Femur (tissue), 1 donor: ENCODE data around the gene OSBPL6.

Source experiments
- DNase-seq: peaks from one replicate; pipeline ENCODE4 v3.0.0-alpha.2; 2017

Gene OSBPL6

DNA sequence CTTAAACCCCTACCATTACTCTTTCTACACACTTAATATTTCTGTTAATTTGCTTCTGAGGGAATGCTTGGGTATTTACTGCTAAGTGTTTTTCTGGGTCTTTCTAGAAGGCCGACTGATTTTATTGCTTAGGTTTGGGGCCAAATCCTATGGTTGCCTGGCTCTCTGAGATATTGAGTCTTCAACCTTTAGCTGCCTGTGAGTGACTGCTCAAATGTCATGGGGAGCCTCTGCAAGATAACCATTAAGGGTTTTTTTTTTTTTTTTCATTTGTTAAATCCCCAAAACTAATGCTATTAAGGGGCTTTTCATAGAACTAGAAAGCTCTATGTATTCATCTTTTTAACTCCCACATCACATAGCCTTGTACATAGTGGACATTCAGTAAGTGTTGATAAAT lies 5.0 kb downstream of the OSBPL6 start:
- DNase-seq: no peak

DNA sequence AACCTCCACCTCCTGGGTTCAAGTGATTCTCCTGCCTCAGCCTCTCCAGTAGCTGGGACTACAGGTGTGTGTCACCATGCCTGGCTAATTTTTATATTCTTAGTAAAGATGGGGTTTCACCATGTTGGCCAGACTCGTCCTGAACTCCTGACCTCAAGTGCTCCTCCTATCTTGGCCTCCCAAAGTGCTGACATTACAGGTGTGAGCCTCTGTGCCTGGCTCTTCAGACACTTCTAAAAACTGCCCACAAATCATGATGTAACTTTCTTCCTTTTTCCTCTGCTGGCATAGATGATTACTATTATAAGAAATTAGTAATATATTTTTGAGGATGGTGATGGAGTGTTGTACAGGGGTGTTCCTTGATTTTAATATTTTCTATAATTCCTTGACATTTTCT lies 6.0 kb downstream of the OSBPL6 start:
- DNase-seq: no peak

- no peak for DNase-seq
These were observed 8.6 kb downstream of the OSBPL6 start for GRCh38 chr2:178202927-178203326.

GRCh38 chr2:178204977-178205376 lies 10.7 kb downstream of the OSBPL6 start:
- no peak for DNase-seq

GRCh38 chr2:178205853-178206521 lies 11.7 kb downstream of the OSBPL6 start:
- no peak for DNase-seq

DNA sequence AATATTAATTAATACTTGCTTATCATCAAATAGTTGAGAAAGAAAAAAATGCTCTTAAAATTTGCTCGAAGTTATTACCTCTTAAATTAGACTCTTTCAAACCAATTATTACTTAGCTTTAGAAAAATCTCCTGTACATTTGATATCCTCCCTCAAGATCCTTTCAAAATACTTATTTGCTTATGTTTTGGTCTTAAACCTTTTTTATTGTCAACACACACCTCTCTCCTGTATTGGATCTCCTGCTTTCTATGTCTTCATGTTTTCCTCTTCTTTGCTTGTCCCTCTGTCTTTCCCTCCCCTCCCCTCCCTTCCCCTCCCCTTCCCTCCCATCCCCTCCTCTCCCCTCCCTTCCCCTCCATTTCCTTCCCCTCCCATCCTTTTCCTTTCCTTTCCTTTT lies 14.0 kb downstream of the OSBPL6 start:
- DNase-seq: no peak

DNA sequence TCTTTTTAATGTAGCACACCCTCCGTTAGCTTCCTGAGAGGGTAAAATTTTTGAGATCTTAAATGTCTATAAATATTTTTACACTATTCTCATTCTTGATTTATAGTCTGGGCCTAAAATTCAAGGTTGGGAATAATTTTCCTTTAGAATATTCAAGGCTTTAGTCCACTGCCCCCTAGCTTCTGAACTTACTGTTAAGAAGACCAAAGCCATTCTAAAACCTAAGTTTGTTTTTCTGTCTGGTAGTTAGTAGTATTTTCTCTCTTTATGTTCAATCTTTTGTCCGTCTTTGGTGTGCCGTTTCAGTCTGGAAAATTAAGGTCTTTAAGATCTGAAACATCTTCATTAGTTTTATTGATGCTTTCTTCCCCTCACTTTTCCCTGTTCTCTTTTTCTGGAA lies 14.5 kb downstream of the OSBPL6 start:
- no peak for DNase-seq

DNA sequence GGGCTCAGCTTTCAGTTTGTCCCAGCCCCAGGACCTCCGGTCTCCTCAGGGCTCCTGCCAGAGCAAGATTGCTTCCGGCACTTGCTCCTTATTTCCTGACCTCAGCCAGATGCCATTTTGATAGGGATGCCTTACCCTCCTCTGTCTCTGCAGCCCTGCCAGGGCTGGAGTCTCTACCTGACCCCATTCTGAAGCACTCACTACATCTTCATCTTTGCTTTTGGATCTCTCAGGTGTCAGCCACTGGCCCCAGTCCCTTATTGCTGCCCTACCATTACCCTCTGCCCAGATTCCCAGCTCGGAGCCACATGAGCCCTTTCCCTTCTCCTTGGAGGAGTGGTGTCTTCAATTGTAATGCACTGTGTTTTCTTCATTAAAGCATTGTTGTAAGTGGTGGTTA lies 17.1 kb downstream of the OSBPL6 start:
- DNase-seq: no peak

GRCh38 chr2:178211943-178212342 lies 17.6 kb downstream of the OSBPL6 start:
- DNase-seq: no peak

GRCh38 chr2:178213991-178214390 lies 19.7 kb downstream of the OSBPL6 start:
- DNase-seq: no peak

GRCh38 chr2:178219247-178219646 lies 24.9 kb downstream of the OSBPL6 start:
- DNase-seq: no peak

DNA sequence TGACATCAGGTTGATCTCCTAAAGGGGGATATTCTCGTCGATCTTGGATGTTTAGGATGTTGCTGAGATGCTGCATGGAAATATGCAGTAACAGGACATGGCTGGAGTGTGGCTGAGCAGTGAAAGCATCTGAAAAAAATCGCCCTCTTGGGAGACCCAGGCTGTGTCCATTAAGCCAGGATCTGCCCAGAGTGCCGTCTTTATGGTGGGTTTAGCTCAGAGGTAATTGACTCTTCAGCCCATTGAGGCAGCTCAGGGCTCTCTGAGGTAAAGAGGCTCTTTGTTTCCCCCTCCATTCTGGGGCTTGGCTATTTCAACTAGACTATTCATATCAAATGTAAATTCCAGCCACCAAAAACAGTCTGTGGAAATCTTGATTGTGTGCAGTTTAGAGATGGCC lies 26.5 kb downstream of the OSBPL6 start:
- DNase-seq: no peak

GRCh38 chr2:178221556-178221955 lies 27.2 kb downstream of the OSBPL6 start:
- DNase-seq: no peak

DNA sequence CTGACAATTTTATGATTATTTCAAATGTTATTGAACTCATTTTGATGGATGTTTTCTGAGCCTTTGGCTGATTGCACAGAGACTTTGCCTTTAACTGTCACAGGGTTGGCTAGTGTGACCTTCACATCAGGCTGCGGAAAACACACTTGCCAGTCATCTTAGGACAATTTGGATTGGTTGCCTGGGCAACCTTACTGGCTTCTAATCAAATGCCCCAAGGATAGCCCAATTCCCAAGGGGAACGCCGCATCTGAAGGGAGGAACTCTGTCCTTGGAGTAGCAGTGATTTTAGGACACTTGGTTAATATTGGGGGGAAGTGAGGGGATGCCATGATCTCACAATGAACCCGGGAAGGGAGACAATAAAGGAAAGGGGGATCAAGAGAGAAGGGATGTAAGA lies 29.5 kb downstream of the OSBPL6 start:
- no peak for DNase-seq

DNA sequence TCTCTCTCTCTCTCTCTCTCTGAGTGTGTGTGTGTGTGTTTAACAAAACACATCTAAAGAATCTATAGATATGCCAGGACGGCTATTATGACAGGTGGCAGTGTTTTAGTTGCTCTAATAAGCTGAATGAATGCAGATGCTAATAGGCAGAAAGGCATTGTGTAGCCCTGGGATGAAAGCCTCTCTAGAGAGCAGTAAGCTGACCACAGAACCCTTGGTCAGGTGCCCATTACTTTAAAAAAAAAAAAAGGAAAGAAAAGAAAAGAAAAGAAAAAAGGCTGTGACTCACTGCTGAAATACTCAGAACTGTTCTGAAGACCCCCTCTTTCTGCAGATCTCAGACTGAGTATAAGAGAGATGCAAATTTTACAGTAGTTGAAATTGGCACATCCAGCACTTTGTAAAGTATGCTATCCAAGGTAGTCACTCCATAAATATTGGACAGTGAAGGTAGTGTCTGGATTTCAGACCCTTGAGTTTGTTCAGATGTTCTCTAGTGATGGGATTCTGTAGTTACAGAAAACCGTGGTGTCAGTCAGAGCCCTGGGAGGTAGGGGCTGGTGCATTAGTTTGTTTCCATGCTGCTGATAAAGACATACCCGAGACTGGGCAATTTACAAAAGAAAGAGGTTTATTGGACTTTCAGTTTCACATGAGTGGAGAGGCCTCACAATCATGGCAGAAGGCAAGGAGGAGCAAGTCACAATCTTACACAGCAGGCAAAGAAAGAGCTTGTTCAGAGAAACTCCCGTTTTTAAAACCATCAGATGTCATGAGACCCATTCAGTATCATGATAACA lies 30.9 kb downstream of the OSBPL6 start:
- no peak for DNase-seq

DNA sequence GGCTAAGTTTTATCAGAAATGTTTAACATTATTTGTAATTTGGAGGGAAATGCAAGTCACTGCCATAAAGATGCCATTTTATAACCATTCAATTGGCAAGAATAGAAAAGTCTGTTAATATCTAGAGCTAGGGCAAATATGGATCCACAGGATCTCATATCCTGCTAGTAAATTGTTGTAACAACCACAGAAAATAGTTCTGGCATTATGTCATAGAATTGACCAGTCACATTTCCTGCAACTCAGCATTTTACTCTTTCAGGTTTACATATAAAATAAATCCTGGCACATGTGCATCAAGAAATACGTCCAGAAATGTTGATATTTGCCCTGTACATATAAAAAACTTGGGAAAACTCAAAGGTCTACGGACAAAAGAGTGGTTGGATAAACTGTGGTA lies 32.9 kb downstream of the OSBPL6 start:
- no peak for DNase-seq

- no peak for DNase-seq
These were observed 35.6 kb downstream of the OSBPL6 start for GRCh38 chr2:178229927-178230326.

- no peak for DNase-seq
These were observed 36.1 kb downstream of the OSBPL6 start for GRCh38 chr2:178230396-178230795.

GRCh38 chr2:178233428-178233827 lies 39.1 kb downstream of the OSBPL6 start:
- no peak for DNase-seq

DNA sequence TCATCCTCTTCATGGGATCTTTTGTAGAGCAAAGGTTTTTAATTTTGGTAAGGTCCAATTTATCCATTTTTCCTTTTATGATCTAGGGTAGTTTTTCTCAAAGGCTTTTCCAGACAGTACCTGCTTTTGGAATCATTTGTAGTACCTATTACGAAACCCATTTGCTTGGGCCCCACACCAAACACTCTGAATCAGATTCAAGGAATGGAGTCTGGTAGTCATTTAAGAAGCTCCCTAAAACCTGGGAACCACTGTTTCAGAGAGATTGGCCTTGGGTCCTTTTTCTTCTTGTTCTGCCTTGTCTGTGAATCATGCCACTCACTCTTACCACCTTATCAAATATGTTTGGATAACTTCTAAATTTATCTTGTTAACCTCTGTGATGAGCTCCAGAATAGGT lies 40.3 kb downstream of the OSBPL6 start:
- DNase-seq: no peak

DNA sequence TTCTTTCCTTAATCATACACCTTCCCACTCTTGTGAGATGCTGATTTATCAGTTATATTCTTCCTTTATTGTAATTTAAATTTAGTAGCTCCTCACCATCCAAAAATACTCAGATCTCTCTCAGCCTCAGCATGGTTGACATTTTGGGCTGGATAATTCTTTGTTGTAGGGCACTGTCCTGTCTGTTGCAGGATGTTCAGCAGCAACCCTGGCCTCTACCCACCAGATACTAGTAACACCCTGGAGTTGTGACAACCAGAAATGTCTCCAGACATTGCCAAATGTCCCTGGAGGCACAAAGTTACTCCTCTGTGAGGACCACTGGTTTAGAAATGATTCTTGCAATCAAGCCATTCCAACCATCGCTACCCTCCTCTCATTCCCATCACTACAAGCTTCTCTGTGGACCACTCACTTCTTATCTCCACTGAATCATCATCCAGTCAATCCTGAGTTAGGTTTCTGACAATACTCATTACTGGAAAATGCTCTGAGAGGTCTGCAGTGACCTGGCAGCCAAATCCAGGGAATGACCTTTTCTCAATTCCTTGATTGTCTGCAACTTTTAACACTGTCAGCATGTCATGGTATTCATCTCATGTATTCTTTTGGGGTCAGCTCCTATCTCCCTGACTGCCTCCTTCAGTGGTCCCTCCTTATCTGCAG lies 43.3 kb downstream of the OSBPL6 start:
- DNase-seq: no peak

- DNase-seq: no peak
These were observed 43.8 kb downstream of the OSBPL6 start for GRCh38 chr2:178238154-178238521.

- DNase-seq: no peak
These were observed 44.4 kb downstream of the OSBPL6 start for GRCh38 chr2:178238750-178239149.
